Mesodermal cell (in vitro differentiated cells): Measurements from ENCODE around the gene ARMC8.
A peak's percentile ranks its signal among the peaks of the same experiment; 100 is the strongest.

Source experiments
- H3K27ac ChIP-seq: 2 replicates; pipeline ENCODE4 v1.7.0; 2013; ENCODE audit warnings: mild to moderate bottlenecking, low read depth, low read length, moderate library complexity; ENCODE audit not compliant: severe bottlenecking
- H3K36me3 ChIP-seq: 2 replicates; pipeline ENCODE4 v1.7.1; 2013; ENCODE audit warnings: mild to moderate bottlenecking, low read length, moderate library complexity; ENCODE audit not compliant: control insufficient read depth, insufficient read depth
- H3K4me1 ChIP-seq: one replicate; pipeline ENCODE4 v1.7.1; 2013; ENCODE audit warnings: mild to moderate bottlenecking, low read length; ENCODE audit not compliant: insufficient read depth, control insufficient read depth, poor library complexity, severe bottlenecking
- H3K4me3 ChIP-seq: 2 replicates; pipeline ENCODE4 v1.7.0; 2013; ENCODE audit warnings: low read length, control low read depth, mild to moderate bottlenecking; ENCODE audit not compliant: insufficient read depth, poor library complexity, severe bottlenecking; ENCODE audit errors: extremely low read depth
- H3K9me3 ChIP-seq: 2 replicates; pipeline ENCODE4 v1.7.1; 2013; ENCODE audit warnings: mild to moderate bottlenecking, low read length, moderate library complexity; ENCODE audit not compliant: control insufficient read depth
- WGBS, 2 experiments: methylation state at CpG; one replicate each; pipeline ENCODE4 v1.1.5; 2013; ENCODE audit warnings: missing lambda C conversion rate in 2 of 2; ENCODE audit not compliant: insufficient coverage in 2 of 2; 5-methylcytosine and 5-hydroxymethylcytosine counted together

The ARMC8 gene

DNA sequence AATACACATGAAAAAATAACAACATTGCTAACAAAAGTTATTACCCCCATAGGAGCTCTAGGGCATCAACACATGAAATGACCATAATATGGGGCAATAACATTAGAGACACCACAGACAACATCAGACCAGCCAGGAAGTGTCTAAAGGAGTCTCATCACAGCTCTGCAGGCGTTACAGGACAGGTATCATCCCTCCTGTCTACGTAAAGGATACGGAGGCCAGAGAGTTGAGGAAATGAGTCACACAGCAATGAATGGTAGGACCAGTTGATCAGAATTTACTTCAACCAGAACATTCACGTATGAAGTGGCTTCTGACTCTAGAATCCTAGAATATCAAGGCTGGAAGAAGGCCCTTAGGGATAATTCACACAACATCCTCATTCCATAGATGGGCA, 140.7 kb downstream of the ARMC8 start:
- WGBS, 2 experiments, result 90% methylated on average over 3 to 4 of the region's 4 CpGs
- H3K36me3 ChIP-seq, result no peaks in the 10 kb centered on the region

DNA sequence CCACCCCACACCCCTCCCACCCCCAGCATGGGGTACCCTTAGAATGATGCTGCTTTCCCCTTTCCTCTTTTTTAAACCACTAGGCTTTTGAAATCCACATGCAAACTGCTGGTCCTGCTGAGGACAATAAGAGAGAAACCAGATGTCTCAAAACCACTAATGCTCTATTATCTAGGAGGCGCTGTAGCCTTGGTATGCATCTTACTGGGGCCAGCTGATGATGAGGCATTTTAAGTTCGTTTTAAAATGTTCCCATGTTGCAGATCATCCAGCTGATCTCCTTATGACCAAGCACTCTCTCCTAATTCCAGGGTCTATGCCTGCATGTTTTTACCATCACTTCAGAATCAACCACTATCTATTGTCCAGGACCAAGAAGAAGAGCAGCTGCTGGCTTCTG, 141.2 kb downstream of the ARMC8 start:
- H3K9me3 ChIP-seq, result no peaks in the 10 kb centered on the region
- 50% methylated on average over 2 of the region's 2 CpGs; no CpG with 5 or more reads in 1 of the 2 experiments for WGBS, 2 experiments
- no peaks in the 10 kb centered on the region for H3K36me3 ChIP-seq
- H3K4me1 ChIP-seq, result peaks cover 7% of the 10 kb centered on the region
- no peak overlapping the region for H3K4me3 ChIP-seq
- no peak overlapping the region for H3K27ac ChIP-seq

More for the DNA sequence above, 140.7 kb downstream of the ARMC8 start:
- no peaks in the 10 kb centered on the region for H3K9me3 ChIP-seq
- no peak overlapping the region for H3K4me3 ChIP-seq
- H3K4me1 ChIP-seq, result peaks cover 7% of the 10 kb centered on the region
- no peak overlapping the region for H3K27ac ChIP-seq

DNA sequence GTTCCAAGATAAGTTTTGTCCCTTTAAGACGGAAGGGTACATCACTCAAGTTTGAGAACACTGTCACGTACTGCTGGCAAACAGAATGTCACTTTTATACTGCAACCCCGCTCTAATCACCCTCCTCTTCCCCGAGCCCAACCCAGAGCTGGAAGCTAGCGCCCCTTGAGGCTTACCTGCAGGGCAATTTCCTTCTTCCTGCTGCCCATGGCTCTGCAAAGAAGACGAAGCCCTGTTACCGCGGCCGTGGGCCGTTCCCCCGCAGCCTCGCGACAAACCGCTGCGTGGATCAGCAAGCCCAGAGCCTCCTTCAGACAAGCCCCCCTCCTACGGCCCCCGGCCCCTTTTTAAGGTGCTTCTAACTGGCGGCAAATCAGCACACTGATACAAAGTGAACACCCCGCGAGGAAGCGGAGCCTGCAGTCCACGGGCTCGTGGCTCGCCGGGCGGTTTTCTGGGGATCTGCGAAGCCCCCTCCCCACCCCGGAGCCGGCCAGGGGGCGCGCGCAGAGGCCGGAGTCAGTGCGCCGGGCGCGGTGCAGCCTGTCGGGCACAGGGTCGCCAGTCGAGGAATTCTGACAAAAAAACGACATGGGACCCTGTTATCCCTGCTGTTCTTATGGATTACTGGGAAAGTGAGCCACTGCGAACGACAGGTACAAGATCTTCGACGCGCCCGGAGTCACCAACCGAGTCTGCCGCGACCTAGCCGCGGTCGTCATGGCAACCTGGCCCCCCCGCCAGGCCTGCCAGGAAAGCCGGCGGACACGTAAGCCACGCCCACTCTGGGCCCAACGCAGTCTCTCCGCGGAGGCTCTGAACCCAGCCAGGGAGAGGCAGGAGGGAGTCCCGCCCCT, 142.3 kb downstream of the ARMC8 start, which contains the start of gene NME9:
NME9 (minus strand) TSS at position 725 of the 857 bp plus-strand sequence; CDS start at position 209, 516 bp downstream.
- Histone ChIP-seq H3K27ac (no peak within 1 kb of the TSS), H3K4me1 (peaks cover 6% of the 10 kb centered on the region)
- 1 to 2% methylated on average over 44 of the region's 62 CpGs for WGBS, 2 experiments

DNA sequence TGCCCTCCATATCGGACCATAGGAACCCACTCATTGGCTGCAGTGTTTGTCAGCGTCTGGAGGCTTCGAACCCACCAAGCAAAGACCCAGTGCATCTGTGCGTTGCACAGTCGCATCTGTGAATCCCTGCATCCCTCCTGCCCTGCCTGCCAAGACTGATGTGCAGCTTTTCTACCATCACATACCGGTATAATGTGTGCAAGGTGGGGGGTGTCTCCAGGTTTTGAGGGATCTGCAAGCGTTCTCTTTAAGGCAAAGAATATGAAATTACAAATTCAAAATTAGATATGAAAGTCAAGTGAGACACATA, 142.8 kb downstream of the ARMC8 start:
- peaks cover 3% of the 10 kb centered on the region for H3K4me1 ChIP-seq
- H3K9me3 ChIP-seq, result no peaks in the 10 kb centered on the region
- WGBS, 2 experiments, result 0% methylated on average over 3 to 4 of the region's 7 CpGs
- no peak overlapping the region for H3K27ac ChIP-seq
- no peaks in the 10 kb centered on the region for H3K36me3 ChIP-seq
- peak overlapping the region; percentile 72 for H3K4me3 ChIP-seq

More for the DNA sequence above, 142.3 kb downstream of the ARMC8 start, which contains the start of gene NME9:
- H3K4me3 ChIP-seq, result peak within 1 kb of the TSS; percentile 72
- no peaks in the 10 kb centered on the region for H3K36me3 ChIP-seq
- no peaks in the 10 kb centered on the region for H3K9me3 ChIP-seq

DNA sequence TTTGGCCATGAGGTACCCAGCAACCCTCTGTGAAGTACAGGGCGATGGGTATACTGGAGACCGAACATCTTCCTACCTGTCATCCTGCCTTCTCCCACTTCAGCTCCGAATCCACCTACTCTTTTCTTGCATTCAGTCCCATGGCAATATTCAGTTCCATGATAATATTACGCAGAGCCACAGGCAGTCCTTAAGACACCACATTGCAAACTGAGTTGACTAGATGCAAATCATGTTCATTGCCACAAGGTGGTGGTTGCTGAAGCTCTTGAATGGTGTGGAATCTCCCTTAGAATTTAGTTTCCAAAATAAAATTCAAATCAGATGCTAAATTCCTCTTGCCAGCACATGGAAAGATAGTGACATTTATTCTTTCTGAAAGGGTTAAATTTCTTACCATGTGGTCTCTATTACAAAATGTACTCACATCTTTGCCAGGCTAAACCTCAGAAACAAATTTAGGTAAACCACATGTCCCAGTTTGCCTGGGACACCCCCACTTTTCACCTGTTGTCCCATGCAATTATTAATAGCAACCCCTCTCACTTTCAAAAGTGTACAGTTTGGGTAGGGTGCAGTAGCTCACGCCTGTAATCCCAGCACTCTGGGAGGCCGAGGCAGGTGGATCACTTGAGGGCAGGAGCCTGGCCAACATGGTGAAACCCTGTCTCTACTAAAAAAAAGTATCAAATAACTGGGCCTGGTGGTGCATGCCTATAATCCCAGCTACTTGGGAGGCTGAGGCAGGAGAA, 144.2 kb downstream of the ARMC8 start:
- Histone ChIP-seq H3K9me3 (no peaks in the 10 kb centered on the region), H3K27ac (no peak overlapping the region), H3K36me3 (no peaks in the 10 kb centered on the region), H3K4me1 (peaks cover 3% of the 10 kb centered on the region), H3K4me3 (no peak overlapping the region)
- WGBS, 2 experiments, result 93 to 94% methylated on average over 3 to 5 of the region's 6 CpGs

GRCh38 chr3:138332472-138333073, 145.5 kb downstream of the ARMC8 start:
- H3K27ac ChIP-seq, result no peak overlapping the region
- WGBS, 2 experiments, result 68 to 70% methylated on average over 3 of the region's 4 CpGs
- H3K4me3 ChIP-seq, result no peak overlapping the region
- H3K36me3 ChIP-seq, result no peaks in the 10 kb centered on the region
- peaks cover 3% of the 10 kb centered on the region for H3K4me1 ChIP-seq
- H3K9me3 ChIP-seq, result no peaks in the 10 kb centered on the region

GRCh38 chr3:138334608-138335007, 147.5 kb downstream of the ARMC8 start:
- H3K4me3 ChIP-seq, result no peak overlapping the region
- H3K9me3 ChIP-seq, result no peaks in the 10 kb centered on the region
- no peaks in the 10 kb centered on the region for H3K36me3 ChIP-seq
- H3K4me1 ChIP-seq, result no peaks in the 10 kb centered on the region
- 75 to 91% methylated on average over 3 of the region's 4 CpGs for WGBS, 2 experiments
- no peak overlapping the region for H3K27ac ChIP-seq

GRCh38 chr3:138336454-138336999, 149.4 kb downstream of the ARMC8 start:
- Histone ChIP-seq H3K27ac (no peak overlapping the region), H3K36me3 (no peaks in the 10 kb centered on the region), H3K4me3 (no peak overlapping the region), H3K9me3 (no peaks in the 10 kb centered on the region), H3K4me1 (no peaks in the 10 kb centered on the region)
- 67 to 76% methylated on average over 1 to 4 of the region's 4 CpGs for WGBS, 2 experiments

- Histone ChIP-seq H3K36me3 (no peaks in the 10 kb centered on the region), H3K27ac (no peak overlapping the region), H3K9me3 (no peaks in the 10 kb centered on the region), H3K4me3 (no peak overlapping the region), H3K4me1 (no peaks in the 10 kb centered on the region)
- whole genome bisulfite sequencing, 2 experiments, result 83 to 88% methylated on average over 1 to 3 of the region's 5 CpGs
Observed at GRCh38 chr3:138338244-138338643, 151.1 kb downstream of the ARMC8 start.

GRCh38 chr3:138338811-138339210, 151.7 kb downstream of the ARMC8 start:
- Histone ChIP-seq H3K4me1 (no peaks in the 10 kb centered on the region), H3K9me3 (no peaks in the 10 kb centered on the region), H3K36me3 (no peaks in the 10 kb centered on the region), H3K27ac (no peak overlapping the region), H3K4me3 (no peak overlapping the region)
- 94 to 100% methylated on average over 2 to 5 of the region's 5 CpGs for WGBS, 2 experiments
